Heart left ventricle (tissue), 13 donors: ENCODE results near the gene CAPN14.

Experiments used
- POLR2A ChIP-seq, 2 donors: fragments of 450-650 bp; IDR thresholded peaks; one replicate each; pipeline ENCODE4 v1.6.1; 2017; ENCODE audit warnings: antibody characterized with exemption in 2 of 2, mild to moderate bottlenecking in 2 of 2, moderate library complexity in 2 of 2
- TF ChIP-seq, protein P1 (sequence below), 12 donors: fragments of 200-600 bp; sonication (generic) in 4 of 12; IDR thresholded peaks; one replicate each; pipeline versions ENCODE4 v1.5.0 to v1.8.0; 2018 to 2022; ENCODE audit warnings: antibody characterized with exemption in 12 of 12, mild to moderate bottlenecking in 5 of 12
- donor health status: ischemic (EF 13 %, LVEDD 7.1; RV severe dilation, severe dysfunction).
- donor health status: DM: no; HTN: yes; CAD: no.
- donor health status: DM: no; HTN: no; CAD: no.
- donor health status: ischemic (EF 25% LVEDD 6.9; RV normal size, moderate dysfunction).
- donor health status: ischemic (EF 25% LVEDD 5.7; RV mildly dilated, moderate dysfunction).
- donor health status: ischemic (EF 35%, LVEDD 5.7; RV mildly dilated, moderate dysfunction).
- donor health status: nonischemic (EF 11% LVEDD 7.7; RV severe dilation, severe dysfunction).
- donor health status: DM: yes; HTN: yes; CAD: no.
- donor health status: PGD.
- donor health status: ischemic (EF 29% LVEDD 5.4; RV normal size, mild dysfunction).
- donor health status: nonischemic (EF 23%, LVEDD 6.1; RV moderate dilation, normal function).

DNA sequence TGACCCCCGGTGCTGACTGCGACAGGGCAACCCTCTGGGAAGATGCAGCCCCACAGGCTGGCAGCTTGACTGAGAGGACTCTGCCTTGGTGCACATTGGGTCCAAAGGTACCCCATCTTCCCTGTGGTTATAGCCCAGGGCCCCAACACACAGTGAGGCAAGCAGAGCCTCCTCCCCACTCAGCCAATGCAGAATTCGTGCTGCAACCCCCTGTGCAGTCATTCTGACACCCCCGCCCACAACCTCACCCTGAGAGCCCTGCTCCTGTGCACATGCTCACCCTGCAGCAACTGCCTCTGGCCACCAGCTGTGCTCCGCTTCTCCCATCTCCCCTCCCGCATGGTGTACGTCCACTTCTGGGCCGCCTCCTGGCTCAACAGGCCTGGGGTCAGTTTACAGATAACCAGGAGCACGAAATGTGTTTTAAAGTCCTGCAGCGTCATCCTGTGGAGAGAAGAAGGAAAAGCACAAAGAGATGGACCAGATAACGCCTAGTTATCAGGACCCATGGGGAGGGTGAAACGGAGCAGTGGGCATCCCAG, 24.4 kb downstream of the CAPN14 start:
- no peak for TF ChIP-seq POLR2A (IDR thresholded peaks at IDR 0.05)
- TF ChIP-seq, protein P1, sequence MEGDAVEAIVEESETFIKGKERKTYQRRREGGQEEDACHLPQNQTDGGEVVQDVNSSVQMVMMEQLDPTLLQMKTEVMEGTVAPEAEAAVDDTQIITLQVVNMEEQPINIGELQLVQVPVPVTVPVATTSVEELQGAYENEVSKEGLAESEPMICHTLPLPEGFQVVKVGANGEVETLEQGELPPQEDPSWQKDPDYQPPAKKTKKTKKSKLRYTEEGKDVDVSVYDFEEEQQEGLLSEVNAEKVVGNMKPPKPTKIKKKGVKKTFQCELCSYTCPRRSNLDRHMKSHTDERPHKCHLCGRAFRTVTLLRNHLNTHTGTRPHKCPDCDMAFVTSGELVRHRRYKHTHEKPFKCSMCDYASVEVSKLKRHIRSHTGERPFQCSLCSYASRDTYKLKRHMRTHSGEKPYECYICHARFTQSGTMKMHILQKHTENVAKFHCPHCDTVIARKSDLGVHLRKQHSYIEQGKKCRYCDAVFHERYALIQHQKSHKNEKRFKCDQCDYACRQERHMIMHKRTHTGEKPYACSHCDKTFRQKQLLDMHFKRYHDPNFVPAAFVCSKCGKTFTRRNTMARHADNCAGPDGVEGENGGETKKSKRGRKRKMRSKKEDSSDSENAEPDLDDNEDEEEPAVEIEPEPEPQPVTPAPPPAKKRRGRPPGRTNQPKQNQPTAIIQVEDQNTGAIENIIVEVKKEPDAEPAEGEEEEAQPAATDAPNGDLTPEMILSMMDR (IDR thresholded peaks at IDR 0.05) = no peak
